Right kidney (tissue), 1 donor: Measurements from ENCODE around the gene ZNF837.
A peak's percentile ranks its signal among the peaks of the same experiment; 100 is the strongest.
"Not testable (repeated sequence)": the region's sequence is repeated elsewhere in the genome, so short reads cannot be mapped to it uniquely, and the experiment has no call there.

ENCODE experiments used
- DNase-seq: peaks from one replicate; pipeline ENCODE4 v3.0.0-alpha.2; 2016

ZNF837 gene

GRCh38 chr19:58396691-58397532 lies 16.1 kb upstream of the ZNF837 start:
- DNase-seq, result peak; percentile 43

- DNase-seq, result peak; percentile 32
These were observed 15.3 kb upstream of the ZNF837 start for GRCh38 chr19:58395979-58396627.

- DNase-seq, result no peak
These were observed 14.6 kb upstream of the ZNF837 start, which contains the start of gene RNF225 for GRCh38 chr19:58395220-58395978. TSS of gene RNF225 (plus strand) at chr19:58395656. CDS start at chr19:58396090, 434 bp downstream.

GRCh38 chr19:58394821-58395219 lies 14.0 kb upstream of the ZNF837 start:
- no peak for DNase-seq

- DNase-seq, result no peak
These were observed 12.8 kb upstream of the ZNF837 start for GRCh38 chr19:58393725-58394033.

GRCh38 chr19:58392945-58393724 lies 12.3 kb upstream of the ZNF837 start:
- no peak for DNase-seq

- no peak for DNase-seq
These were observed 7.3 kb upstream of the ZNF837 start for GRCh38 chr19:58388175-58388526.

- no peak for DNase-seq
These were observed 6.7 kb upstream of the ZNF837 start for GRCh38 chr19:58387338-58388174.

GRCh38 chr19:58386576-58387337 lies 5.9 kb upstream of the ZNF837 start, which contains the start of gene RPS5:
TSS of gene RPS5 (plus strand) at chr19:58387269. CDS start at chr19:58388138, 869 bp downstream.
- peak; percentile 89 for DNase-seq

GRCh38 chr19:58385891-58386575 lies 5.2 kb upstream of the ZNF837 start:
- DNase-seq, result peak; percentile 27

GRCh38 chr19:58385313-58385890 lies 4.6 kb upstream of the ZNF837 start:
- DNase-seq, result no peak

GRCh38 chr19:58382997-58383603 lies 2.3 kb upstream of the ZNF837 start:
- DNase-seq, result no peak

GRCh38 chr19:58381460-58382212 lies 806 bp upstream of the ZNF837 start:
- DNase-seq, result no peak

GRCh38 chr19:58380037-58380661 lies 681 bp downstream of the ZNF837 start:
- no peak for DNase-seq

GRCh38 chr19:58379246-58379645 lies 1.6 kb downstream of the ZNF837 start:
- no peak for DNase-seq

GRCh38 chr19:58376724-58377123 lies 4.1 kb downstream of the ZNF837 start:
- DNase-seq, result not testable (repeated sequence)

- DNase-seq, result no peak
These were observed 6.6 kb downstream of the ZNF837 start for GRCh38 chr19:58374200-58374599.
